ENCODE measurements around the gene SREK1.
A peak's percentile ranks its signal among the peaks of the same experiment; 100 is the strongest.

SREK1 gene

DNA sequence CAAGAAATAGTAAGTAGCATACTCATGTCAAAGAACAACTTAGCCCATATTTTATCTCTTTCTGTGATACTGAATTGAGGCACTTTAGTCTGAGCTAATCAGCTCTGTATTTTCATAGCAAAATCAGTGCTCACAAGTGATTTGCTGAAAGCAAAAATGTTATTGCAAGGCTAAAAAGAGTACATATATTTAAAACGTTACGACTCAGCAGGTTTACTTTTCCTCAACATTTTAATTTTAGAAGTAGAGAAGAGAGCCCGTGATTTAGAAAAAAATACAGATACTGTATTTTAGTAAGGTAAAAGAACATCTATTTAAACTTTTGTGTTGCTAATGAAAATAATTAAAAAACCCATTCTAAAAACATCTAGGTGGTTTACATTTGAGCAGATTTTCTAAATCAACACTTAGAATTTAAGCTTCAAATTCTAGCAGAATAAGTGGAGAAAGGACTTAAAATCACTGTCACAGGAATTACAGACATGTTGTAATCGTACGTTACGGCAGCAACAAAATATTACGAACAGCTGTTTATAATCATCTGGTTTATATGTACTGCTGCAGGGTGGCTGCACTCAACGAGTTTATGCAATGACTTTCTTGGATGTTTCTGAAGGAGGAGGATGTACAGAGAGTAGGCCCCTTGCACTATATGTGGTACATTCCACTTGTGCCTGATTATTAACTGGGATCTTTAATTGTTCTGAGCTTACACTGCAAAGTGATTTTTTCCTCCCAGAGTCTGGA, 20.1 kb downstream of the SREK1 start:
- no peak for DNase-seq

DNA sequence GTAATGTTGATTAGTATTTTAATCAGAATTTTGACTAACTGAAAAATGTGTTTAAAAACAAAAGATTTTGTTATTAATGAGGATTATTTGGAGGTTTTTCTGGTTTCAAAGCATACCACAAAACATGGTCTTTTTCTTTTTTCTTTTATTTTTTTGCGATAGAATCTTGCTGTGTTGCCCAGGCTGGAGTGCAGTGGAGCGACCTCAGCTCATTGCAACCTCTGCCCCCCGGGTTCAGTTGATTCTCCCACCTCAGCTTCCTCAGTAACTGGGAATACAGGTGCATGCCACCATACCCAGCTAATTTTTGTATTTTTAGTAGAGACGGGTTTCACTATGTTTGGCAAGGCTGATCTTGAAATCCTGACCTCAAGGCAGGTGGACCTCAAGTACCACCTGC, 24.1 kb downstream of the SREK1 start:
- no peak for DNase-seq

DNA sequence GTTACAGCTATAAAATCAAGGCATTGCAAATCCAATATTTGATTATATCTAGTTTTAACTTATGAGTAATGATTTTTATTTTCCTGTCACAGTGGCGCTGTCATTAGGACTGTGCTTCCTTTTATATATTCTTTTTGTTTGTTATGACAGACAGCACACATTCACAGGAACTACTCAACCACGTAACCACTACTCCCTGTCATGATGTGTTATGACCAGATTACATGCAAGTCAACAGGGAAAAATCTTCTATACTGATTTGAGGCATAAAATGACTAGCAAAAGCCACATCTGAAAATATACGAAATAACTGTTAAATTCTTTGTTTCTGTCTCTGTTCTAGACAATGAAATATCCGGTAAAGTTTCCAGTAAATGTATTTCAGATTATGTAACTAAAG, 25.4 kb downstream of the SREK1 start:
- no peak for DNase-seq

DNA sequence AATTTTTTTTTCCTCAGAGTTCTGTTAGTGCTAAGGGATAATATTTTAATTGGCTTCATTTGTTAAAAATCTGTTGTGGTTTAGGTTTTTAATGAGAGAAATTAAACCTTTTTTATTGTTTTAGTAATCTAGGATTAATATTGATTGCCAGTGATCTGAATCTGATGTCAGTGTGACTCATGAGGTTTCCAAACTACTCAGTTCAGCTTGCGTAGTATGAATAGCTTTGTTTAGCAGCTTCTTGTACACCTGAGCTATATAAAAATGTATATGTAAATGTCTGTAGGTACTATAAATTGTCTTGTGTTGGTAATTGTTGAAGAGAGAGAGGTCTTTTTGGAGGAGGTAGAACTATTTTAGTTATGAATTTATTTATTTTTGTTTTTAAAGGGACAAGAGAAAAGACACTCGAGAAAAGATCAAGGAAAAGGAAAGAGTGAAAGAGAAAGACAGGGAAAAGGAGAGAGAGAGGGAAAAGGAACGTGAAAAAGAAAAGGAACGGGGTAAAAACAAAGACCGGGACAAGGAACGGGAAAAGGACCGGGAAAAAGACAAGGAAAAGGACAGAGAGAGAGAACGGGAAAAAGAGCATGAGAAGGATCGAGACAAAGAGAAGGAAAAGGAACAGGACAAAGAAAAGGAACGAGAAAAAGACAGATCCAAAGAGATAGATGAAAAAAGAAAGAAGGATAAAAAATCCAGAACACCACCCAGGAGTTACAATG, 26.3 kb downstream of the SREK1 start:
- no peak for DNase-seq

DNA sequence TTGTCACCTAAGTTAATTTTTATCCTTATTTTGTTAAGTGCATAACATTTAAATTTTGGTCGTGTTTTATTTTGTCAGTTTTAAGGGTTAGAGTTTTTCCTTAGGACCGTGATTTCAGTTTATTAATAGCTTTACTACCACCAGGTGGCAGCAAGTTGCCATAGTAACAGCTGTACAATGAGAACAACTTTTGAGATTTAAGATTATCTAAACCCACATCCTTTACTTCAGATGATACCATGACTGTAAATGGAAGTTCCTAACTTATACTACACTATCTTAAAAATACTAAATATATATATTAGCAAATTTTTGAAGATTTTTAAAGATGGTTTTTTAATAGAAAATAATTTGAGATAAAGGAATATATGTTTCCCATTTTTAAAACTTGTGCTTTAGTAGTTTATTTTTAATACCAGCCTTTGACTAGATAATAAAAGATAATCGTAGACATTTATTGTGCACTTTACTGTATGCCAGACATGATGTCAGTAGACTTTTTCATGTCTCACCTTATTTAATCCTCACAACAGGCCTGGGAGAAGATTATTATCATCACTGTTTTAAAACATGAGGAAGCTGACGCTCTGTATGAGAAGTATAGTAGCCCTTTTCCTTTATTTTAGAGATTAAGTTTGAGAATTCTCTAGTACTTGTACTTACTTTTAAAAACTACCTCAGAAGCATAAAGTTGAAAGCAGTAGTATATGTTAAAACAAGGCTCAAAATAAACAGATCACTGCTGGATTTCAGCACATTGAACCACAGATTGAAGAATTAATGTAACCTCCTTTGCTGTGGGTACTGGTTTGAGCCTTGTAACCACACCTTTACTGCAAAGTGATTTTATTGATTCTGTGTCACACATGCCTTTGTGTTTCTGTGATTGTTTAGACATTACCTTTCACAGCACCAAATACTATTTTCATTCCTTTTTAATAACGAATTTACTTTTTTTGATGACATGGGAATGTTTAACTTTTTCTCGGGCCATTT, 27.5 kb downstream of the SREK1 start:
- DNase-seq, result peak in 5 of 51 donors; percentile 4 to 29 (median 7)

DNA sequence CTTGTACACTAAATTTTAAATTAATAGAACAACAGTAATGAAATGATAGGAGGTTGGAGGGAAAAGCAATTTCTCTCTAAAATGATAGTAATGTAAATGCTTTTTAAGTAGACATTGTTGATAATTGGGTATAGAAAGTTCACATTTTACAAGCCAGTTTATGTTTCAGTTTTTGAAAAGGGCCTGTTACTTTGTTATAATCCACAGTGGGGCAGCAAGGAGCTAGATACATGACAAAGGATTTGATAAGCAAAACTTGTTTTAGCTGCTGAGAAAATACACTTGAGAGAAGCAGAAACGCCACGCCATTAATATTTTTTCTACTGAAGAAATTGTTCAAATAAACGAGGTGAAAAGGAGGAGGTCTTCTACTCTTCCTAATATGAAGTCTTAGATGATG, 30.2 kb downstream of the SREK1 start:
- DNase-seq, result peak in 1 of 51 donors; percentile 50

DNA sequence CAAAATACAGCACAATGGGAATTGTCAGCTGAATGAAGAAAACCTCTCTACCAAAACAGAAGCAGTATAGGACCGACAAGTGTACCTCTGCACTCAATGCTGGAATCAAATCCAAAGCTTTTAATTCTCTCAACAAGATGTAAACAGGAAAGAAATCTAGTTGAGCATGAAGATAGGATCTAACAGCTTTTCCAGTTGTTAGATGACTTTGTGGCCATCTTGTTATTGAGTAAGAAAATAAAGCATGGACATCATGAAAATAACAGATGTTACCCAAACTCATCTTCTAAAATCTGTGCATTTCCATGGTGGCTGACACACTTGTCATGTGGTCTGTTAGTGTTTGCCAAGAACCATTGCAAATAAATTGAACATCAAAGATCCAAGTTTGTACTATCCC, 34.7 kb downstream of the SREK1 start:
- DNase-seq, result no peak

DNA sequence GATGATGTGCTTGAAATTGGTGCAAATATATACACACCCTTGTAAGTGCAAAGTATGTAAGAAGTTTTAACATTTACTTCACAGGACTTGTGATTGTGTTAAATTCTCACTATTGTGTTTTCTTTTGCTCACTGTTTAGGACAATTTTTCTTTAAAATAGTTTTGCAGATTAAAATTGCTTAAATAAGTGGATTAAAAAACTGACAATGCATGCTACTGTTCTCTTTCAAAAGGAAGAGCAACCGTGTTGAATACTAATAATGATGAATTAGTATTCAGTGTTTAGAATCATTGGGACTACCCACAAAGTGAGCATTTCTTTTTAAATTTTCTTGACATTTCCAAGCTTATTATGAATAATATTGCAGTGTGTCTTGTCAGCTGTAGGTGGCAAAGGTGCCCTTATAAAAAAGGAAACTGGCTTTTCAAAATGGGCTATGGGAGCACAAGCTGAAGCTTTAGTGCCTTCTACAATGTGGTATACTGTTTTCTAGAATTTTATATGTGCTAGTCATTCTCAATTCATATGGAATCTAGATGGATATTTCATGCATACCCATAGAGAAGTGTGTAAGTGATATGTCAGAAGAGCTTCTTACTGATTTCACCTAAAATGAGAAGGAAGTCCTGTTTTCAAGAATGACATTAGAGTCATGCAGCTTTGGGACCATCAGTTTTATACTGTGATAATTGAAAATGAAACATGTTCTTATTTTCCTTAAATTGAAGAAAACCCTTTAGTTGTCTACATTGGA, 35.4 kb downstream of the SREK1 start:
- DNase-seq, result peak in 1 of 51 donors; percentile 56

DNA sequence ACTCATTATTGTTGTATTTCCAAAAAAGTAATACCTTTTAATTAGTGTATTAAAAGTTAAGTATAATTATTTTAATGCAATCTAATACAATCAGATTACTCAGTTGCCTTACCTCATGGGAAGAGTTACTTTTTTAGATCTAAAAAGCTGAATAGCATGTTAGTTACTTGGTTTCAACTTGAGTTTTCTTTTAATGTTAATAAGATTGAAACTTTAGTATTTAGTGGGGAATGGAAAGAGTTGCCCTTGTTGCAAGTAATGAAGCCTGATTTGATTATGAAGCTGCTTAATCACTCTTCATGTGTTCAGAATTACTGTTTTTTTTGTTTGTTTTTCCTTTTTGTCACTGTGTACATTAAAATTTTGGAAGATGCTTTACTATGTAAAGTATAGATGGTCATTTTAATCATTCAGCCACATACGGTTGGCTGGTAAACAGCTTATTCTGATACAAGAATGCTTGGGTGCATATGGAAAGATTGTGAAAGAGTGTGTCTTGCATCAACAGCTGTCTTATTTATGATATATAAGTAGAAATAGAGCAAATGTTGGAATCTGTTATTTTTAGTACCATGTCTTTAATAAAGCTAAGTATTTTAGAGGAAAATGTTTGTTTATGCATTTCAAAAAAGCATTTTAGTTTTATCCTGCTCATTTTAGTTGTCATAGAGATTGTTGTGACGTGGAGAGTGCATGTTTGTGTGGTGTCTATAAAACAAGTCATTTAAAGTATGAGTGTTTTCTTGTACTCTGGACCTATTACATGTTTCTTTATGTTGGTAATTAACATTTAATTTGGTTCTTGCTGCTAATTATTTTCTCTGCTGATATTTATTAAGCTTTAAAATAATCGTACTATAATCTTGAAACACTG, 36.4 kb downstream of the SREK1 start:
- DNase-seq, result no peak

DNA sequence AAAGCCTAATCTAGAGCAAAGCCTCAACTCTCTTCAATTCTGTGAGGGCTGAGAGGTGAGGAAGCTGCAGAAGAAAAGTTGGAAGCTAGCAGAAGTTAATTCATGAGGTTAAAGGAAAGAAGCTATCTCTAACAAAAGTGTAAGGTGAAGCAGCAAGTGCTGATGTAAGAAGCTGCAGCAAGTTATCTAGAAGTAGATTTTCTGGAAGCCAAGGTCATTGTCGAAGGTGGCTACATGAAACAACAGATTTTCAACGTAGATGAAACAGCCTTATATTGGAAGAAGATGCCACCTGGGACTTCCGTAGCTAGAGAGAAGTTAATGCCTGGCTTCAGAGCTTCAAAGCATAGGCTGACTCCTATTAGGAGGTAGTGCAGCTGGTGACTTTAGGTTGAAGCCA, 42.0 kb downstream of the SREK1 start:
- no peak for DNase-seq

DNA sequence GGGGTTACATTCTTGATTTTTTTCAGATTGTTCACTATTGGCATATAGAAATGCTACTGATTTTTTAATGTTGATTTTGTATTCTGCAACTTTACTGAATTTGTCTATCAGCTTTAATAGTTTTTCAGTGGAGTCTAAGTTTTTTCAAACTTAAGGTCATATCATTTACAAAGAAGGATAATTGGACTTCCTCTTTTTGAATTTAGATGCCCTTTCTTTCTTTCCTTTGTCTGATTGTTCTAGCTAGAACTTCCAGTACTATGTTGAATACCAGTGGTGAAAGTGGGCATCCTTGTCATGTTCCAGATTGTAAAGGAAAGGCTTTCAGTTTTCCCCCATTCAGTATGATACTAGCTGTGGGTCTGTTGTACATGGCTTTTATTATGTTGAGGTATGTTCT, 49.3 kb downstream of the SREK1 start:
- DNase-seq, result no peak

DNA sequence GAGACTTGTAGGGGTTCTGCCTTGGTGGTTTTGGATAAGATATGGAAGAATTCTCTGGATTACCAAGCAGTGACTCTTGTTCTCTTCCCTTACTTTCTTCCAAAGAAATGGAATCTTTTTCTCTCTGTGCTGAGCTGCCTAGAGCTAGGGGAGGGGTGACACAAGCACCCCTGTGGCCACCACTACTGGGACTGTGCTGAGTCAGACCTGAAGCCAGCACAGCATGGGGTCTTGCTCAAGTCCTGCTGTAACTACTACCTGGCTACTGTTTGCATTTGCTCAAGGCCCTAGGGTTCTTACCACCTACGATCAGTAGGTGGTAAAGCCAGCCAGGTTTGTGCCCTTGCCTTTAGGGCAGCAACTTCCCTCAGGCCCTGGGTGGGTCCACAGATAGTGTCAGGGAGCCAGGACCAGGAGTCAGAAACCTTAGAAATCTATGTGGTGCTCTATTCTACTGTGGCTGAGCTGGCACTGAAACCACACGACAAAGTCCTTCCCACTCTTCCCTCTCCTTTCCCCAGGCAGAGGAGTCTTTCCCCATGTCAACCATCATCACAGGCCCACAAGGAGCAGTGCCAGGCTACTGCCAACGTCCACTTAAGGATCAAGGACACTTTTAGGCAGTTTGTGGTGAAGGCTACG, 53.8 kb downstream of the SREK1 start:
- DNase-seq, result no peak

DNA sequence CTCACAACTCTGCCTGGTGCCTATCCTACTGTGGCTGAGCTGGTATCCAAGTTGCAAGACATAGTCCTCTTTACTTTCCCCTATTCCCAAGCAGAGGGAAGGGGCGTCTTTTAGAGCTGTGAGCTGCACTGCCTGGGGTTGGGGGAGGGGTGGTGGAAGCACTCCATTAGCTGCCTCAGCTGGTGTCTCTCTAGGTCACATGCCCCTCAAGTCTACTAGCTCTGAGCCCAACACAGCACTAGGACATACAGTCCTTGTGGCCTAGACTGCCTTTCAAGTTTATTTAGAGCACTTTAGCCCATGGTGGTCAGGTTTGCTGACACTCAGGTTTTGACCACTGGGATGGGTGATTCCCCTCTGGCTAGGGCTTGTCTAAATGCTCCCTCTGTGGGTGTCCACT, 54.7 kb downstream of the SREK1 start:
- DNase-seq, result no peak

DNA sequence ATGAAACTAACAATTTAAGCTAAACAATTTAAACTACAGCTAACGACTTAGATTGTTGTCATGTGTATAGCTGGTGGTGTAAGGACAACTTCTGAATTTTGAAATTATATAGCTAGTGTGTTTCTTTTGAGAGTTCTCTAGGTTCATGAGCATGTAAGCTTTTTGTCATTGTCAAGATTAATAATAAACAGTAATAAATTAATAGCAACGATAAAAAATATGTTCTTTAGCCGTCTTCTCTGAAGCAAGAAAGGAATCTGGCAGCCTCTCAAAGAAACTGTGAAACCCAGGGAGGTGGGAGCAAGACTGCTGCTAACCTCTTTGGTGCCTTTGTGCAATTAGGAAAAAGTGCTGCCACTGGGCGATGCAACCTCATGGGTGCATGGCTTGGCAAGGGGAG, 59.4 kb downstream of the SREK1 start:
- no peak for DNase-seq

DNA sequence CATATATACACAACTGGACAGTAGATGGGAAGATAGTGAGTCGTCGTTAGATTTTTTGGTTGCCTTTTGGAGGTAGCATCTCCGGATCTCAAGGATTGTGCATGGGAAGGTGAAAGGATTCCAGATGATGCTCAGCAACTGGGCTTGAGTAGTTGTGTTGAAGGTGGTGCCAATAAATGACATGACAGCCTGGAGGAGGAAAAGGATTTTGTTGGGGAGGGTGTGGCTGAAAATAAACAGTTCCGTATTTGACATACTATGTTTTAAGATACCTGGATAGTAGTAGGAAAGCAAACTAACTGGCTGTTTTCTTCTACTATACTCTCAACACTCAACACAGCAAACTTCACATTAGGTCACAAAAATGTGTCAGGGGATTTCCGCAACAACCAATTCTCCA, 62.4 kb downstream of the SREK1 start:
- no peak for DNase-seq

DNA sequence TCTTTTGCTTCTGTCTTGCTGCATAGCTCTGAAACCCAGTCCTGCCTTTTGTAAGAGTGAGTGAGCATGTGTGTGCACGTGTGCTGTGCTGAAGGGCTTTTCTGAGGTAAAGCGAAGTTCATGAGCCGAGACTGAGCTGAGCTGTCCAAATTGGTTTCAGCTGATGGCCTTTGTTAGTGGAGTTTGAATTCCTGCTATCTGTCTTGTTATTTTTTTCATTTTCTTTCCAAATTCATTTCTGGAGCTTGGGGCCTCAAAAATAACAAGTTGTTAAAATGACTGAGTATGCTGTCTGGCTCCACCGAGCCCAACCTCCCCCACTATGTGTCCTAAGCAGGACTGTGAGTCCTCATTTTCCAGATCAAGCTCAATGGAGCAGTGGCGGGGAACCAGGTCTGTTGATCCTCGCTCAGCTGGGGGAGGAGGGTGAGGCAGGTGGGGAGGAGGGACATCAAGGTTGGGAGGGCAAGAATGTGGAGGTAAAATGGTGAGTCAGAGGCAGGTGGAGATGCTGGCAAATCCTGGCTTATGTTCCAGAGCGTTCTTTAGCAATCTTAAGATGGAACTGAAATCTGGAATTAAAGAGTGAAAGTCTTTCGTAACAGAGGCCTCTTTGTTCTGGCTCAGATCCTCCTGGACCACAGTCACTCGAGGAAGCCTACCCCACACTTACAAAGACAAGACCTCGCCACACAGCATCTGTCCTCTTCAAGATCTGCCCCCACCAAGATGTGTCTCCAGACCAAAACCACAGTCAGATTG, 63.9 kb downstream of the SREK1 start:
- DNase-seq, result no peak

DNA sequence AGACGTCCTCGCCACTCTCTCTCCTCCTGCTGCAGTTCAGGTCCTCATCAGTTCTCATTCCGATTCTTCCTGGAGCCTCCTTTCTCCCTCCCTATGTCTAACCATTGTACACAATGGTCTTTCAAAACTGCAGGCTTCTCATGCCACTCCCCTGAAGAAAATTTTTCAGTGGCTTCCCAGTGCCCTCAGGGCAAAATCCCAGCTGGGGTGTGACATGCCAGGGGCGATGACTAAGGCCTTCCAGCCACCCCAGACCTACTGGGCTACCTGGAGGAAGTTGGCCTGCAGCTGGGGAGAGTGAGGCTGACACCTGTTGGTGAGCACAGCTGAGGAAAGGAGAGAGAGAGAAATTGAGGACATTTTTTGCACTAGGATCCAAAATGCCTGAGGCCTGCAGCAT, 65.2 kb downstream of the SREK1 start:
- DNase-seq, result no peak

DNA sequence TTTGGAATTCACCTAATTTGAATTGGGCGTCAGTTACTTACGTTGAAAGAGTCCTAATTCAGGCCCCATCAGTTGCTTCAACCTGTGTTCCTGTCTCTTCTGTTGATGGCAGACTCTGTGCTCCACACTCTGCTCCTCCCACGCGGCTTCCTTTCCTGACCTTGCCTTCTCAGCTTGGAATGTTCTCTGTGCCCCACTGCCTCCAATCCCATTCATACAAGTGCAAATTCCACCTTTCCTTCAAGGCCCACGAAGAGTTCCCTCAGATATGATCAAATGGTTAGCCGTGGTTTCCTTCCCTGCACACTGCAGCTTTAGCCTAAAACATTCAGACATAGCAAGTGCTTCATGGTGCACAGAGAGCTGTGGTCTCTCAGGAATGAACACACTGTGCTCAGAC, 65.7 kb downstream of the SREK1 start:
- DNase-seq, result no peak

DNA sequence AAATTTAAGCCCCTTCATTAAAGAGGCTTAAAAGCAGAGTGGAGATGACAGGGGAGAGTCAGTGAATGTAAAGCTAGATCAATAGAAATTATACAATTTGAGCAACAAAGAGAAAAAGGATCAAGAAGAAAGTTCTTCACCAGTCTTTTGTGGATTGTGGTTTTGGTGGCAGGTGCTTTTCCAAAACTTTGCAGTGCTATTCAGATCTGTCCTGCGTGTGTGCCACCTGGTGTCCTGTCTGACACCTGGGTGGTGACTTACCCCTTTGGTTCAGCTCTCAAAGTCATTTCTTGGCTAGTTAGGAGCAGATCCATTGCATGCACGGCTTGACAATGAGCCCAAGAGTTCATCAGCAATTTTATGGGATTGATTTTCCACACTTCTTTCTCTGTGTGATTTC, 69.4 kb downstream of the SREK1 start:
- DNase-seq, result no peak

Measured in hypothalamus (tissue), 51 donors.